Kidney glomerular epithelial cell (primary cell): ENCODE data around the gene C10orf90.

Source experiments
- DNase-seq: peaks from one replicate; lab custom pipeline; 2025; lab: John Stamatoyannopoulos, UW

C10orf90 gene

DNA sequence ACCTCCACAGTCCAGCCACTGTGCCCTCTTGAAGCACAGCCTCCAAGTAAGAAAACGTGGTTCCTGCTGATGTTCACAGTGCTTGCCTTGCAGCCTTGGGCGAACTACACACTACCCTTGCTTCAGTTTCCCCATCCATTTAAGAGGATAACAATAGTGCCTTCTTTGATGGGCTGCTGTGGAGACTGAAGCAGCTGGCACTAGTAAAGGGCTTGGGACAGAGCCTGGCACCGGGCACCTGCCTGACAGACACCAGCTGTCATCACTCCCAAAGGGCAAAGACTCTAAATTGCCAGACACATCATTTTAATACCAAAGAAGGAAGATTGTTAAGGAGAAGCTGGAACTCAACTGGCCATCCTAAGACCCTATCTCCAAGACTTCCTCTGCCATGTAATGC lies 3.1 kb upstream of the C10orf90 start:
- DNase-seq, result no peak

DNA sequence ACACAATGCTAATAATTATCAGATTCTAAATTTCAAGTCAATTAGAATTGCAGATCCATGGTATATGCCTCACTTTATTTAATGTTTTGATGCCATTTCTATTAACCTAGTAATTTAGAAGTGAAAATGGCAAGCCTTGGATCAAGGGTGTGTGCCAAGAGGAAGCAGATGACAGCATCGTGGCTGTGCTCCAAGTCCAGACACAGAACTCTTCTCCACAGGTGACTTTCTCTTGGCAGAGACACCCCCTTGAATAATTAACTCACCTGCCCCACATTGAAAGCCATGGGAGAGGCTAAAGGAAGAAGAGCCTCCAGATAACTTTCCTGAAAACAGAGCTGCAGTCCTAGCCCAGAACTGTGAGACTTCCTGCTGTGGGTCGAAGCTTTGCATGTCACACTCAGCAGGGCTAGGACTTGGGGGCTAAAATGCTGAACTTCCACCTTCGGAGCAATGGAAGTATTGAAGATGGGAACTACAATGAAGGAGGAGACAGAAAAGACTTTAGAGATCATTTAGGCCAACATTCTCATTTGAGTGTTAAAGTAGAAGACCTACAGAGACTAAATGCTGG lies 996 bp upstream of the C10orf90 start:
- no peak for DNase-seq

DNA sequence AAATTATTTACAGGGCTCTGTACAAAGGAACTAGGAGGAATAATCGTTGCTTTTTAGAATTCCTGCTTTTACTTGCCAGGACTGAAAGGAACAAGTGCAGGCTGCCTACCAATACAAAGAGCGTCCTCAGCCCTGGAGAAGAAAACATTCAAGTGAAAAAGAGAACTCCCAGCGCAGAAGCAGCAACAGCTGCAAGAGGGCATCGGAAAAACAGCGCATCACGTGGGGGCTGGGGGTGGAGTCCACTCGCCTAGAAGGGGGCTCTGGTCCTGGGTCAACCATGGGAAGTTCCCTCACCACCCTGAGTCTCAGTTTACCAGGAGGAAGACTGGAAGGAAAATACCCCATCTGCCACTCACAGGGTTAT lies 385 bp upstream of the C10orf90 start:
- DNase-seq, result no peak

DNA sequence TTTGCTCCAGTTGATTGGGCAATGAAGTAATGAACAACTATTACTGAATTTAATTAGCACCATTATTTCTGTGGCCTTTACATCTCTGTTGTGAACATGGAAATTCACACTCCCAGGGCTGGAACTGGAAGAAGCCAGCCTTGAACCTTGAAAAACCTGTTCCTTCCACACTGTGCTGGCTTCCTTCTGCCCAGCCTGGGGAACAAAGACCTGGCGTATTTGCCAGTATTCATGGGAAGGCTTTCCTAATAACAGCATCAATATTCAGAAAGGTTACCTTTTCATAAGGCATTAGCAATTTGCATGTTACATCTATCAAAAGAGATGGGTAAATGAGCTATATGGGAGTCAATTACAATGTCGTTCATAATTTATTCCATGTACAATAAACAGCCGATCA lies 1.3 kb downstream of the C10orf90 start:
- no peak for DNase-seq

DNA sequence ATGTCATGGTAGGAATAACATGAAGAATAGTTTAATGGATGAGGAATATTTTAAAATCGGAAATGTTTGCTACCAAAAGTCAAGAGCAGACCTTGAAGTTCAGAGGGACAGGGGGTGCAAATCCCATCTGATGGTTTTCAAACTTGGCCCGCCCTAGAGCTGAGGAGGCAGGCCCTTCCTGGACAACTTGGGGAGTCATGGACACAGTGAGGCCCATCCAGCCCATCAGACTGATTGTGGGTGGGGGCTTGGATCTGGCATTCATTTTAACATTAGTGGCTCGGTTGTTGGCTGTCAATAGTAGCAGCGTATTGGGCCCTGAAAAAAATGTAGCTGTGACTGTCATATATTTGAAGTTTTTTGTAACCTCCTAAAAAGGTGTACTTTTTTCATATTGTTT lies 2.0 kb downstream of the C10orf90 start:
- DNase-seq, result no peak

DNA sequence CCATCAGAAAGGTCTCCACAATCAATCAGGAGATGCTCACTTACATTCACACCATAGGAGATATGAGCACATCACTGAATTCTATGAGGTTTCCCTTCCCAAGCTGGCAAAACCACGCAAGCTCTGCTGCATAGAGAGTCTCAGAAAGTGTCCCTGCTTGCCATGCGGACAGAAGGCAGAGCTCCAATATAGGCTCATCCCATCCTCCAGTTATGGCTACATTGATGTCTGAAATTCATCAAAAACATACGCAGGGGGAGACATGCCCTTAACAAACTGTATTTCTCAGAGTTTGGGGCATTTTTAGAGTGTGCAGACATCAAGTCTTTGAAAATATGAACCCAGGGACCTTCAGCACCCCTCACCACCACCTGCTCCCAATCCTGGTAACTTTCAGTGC lies 2.9 kb downstream of the C10orf90 start:
- DNase-seq, result no peak

DNA sequence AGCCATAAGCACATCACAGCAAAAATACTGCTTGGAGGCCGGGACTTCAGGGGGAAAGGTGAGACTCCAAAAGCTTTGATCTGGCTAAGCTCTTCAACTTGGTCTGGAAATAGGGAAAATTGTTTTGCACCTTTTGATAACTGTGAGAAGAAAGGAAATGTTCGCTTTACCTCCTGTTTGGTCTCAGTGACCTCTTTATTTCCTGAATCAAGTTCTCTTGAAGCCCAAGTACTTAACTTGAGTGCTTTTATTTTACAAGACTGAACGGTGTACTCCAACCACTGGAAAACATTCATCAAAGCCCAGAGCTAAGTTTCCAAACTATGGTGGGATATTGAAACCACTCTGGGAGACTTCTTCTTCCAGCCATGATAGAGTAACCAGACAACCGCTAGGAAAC lies 5.3 kb downstream of the C10orf90 start:
- DNase-seq, result no peak

DNA sequence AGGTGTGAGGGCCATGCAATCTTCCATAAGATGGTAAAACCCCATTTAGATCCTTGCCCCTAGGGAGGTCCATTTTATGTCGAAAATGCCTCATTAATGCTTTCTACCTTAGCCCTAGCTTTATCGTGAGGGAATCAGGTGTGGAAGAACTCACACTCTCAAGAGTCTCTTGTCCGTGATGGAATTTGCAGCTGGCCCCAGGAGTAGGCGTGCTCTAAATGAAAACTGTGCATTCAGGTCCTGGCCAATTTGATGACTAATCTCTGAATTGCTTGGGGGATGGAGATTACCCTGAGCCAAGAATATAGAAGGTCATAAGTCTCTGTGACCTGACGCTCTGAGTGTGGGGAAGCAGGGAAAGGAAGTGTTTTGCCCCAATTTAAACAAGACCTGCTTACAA lies 6.6 kb downstream of the C10orf90 start:
- DNase-seq, result no peak

DNA sequence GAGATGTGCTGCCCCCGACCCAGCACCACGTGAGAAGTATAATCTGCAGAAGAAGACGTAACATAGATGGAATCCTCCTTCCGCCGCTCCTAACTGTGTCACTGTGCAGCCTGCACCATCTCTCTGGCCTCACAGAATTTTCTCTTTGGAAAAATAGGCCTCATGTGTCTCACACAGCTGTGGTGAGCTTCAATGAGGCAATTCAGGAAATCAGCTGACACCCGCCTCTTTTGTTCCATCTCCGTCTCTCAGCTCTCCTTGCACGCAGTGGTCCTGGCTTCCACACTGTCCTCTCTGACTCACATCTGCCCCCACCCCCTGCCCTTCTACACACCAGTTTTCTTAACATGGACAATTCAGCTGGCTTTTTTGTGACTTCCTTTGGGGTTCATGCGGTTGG lies 7.2 kb downstream of the C10orf90 start:
- no peak for DNase-seq

DNA sequence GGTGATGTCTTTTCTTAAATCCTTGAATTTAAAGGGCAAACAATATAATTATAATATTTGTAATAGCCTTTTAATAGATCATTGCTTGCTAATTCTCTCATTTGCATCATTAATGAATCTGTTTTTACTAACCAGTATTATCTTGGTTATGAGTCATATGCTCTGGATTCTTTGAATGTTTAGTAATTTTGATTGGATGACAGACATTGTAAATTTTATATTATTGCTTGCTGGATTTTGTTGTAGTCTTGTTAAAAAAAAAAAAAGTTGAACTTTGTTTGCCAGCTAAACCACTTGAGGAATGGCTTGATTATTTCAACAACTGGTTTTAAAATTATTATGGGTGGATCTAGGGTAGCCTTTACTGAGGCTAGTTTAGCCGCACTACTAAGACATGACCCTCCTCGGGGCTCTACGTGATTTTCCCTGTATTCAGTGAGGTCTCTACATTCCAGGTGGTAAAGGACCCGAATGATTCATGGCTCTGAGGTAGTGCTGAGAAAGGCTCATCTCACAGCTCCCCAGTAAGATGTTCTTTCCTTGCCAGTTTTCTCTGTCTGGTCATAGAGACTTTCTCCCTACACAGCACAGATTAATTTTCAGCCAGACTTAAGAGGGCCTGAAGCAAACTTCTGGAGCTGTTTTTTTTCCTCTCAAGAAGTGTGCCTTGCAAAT lies 8.5 kb downstream of the C10orf90 start:
- peak; percentile 4 for DNase-seq

DNA sequence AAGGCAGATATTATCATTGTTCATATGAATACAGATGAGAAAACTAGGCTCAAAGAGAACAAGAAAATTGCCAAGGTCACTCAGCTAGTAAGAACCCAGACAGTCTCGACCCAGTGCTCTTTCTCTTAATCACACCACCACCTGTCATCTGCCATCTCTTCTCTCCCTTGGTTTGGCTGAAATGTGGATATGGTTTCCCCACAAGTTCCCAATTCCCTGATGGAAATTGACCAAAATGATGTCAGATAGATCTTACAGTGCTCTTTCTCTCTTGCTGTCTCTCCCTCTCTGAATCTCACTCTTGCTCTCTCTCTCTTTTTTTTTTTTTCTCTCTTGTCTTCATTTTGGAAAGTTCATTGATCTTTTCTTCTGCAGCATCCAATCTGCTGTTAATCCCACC lies 9.1 kb downstream of the C10orf90 start:
- no peak for DNase-seq

DNA sequence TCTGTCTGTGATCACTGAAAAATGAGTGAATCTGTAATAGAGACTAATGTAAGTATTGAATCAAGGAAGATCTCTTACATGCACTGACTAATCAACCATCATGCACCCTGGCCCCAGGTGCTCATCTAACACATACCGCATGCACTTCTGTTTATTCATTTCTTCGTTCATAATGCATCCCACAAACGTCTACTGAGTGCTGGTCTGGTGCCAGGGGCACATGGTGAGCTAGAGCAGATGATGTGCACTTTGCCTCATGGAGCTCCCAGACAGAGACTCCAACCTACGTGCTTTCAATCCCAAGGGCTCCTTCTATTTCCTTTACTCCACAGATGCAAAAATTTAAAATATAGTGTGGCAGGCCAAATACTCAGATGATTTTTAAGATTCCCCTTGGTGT lies 10.7 kb downstream of the C10orf90 start:
- DNase-seq, result no peak

DNA sequence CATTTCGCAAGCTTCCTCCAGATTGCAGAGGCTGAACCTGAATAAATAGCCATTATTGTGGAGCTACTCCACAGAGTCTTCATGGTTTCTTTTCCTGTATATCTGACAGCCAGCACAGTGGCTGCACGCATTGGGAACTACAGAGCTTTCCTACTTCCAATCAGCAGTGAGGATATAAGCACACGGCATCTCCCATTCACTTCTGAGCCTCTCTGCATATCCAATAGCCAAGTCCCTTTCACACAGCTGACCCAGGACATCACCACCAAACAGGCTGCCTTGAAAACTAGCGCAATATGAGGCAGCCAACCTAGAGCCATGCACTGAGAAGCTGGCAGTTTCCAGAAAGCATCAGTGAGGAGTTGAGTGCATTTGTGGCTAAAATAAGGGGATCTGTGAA lies 11.6 kb downstream of the C10orf90 start:
- DNase-seq, result no peak

DNA sequence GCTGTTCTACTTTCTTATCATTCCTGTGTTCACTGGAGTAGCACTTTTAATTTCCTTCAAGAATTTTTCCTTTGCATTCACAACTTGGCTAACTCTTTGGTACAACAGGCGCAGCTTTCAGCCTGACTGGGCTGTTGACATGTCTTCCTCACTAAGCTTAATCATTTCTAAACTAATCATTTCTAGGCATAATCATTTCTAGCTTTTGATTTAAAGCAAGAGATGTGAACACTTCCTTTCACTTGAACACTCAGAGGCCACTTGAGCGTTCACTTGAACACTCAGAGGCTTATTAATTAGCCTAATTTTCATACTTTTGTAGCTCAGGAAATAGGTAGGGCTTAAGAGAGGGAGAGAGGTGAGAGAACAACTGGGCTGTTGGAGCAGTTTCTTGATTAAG lies 15.9 kb downstream of the C10orf90 start:
- no peak for DNase-seq

DNA sequence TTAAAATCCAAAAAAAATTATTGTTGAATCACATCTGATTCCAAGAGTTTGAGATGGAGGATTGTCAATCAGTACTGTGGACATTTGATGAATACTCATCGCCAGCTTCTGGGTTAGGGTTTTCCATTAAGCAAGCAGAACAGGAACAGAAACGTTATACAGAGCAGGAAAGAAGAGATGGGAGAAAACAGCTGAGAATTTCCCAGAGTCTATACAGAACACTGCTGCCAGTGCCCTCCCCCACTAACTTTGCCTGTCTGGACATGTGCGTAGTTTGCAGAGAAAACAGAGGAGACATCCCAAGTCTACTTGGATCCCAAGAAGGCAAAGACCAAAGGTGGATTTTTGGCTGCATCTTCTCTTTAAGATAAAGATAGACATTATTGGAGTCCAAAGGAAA lies 19.0 kb downstream of the C10orf90 start:
- no peak for DNase-seq

DNA sequence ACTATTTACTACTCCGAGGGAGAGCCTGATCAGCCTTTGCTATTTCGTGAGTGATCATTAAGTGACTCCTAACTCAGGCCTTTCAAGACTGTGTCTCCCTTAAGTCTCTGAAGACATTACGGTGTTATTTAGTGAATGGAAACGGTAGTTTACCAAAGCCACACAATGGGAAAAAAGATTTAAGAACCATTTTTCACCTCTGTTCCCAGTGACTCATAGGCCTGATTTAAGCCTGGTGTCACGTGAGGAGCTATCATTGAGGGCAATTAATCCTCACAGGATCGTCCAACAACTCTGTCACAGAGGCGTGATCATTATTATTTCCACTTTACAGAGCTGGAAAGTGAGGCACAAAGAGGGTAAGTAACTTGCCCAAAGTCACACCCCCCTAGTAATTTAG lies 20.3 kb downstream of the C10orf90 start:
- no peak for DNase-seq

DNA sequence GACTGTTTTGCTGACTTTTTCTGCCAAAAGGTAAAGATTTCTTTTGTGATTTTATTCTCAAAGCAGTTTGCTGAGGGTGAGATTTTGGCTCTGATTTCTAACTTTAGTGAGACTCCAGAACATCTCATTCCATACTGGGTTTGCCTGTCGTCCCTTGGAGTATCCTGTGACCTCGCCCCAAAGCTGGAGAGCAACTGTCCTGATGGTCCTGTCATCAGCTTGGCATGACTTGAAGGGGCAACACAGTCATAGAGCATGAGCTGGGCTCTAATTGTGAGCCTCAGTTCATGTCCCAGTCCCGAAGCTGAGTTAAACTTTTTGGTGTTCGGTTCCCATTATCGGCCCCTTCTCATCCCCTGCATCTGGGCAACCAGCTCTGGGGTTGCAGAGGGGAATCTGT lies 23.4 kb downstream of the C10orf90 start:
- DNase-seq, result no peak

DNA sequence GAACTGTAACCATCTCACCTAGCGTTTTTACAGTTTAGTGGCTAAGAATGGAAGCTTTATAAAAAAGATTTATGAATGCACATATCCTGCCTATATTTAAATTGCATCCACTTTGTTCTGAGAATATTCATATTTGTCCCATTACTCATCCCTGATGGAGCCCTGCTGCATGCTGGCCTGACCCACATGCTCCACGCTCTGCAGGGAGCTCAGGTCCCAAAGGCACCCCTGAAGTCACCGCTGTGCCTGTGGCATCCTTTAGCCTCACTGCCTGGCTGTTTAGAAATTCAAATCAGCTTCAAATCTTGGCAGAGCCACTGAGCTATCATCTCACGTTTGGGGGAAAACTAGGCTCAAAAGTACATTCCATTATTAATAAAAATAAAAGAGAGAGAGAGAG lies 24.4 kb downstream of the C10orf90 start:
- DNase-seq, result no peak

DNA sequence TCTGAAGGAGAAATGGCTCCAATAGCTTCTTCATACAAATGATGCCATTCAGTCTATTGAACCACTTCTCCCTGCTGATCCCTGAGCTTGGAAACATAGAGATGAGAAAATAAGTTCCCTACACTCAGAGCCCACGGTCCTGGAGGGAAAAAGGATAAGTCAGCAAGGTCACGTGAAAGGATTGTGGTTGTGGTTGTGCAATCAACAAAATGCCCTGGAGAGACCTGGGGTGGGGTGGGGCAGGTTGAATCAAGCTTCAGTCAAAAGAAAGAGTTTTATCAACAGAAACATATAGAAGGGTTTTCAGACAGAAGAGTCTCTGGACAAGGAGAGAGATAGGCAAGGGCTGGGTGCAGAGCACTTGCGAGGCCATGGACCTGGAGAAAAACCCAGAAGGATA lies 30.1 kb downstream of the C10orf90 start:
- DNase-seq, result no peak

DNA sequence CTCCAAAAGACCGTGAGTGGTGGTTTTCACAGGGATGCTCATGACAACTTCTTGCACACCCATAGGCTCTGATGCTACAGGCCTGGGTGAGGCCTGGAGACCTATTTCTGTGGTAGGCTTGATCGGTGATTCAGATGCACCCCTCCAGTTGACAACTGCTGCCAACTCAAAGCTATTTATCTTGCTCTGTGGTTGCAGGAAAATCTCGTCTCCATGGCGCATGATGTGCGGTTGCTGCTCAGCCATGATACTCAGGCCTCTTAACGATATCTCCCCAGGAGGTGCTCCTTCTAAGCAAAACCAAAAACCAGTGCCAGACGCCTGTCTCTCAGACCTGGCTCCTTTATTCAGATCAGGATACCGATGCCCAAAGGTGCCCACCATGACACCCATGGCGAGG lies 31.4 kb downstream of the C10orf90 start:
- DNase-seq, result no peak

DNA sequence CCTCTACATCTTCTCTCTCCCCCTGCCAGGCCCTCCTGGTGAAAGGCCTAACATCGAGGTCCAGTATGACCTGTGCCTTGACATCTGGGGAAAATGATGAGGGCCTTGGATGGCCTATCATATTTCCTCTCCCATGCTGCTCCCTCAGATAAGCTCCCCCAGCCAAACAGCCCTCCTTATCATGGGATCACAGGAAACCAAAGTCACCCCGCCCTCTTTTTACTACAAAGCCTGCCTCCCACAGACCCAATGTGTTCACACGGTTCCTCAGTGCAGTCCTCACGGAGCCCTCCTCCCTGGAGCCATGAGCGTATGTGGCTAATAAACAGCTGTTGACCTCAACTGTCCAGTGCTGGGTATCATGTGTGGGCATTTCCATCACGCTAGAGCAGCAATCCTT lies 32.0 kb downstream of the C10orf90 start:
- DNase-seq, result no peak

DNA sequence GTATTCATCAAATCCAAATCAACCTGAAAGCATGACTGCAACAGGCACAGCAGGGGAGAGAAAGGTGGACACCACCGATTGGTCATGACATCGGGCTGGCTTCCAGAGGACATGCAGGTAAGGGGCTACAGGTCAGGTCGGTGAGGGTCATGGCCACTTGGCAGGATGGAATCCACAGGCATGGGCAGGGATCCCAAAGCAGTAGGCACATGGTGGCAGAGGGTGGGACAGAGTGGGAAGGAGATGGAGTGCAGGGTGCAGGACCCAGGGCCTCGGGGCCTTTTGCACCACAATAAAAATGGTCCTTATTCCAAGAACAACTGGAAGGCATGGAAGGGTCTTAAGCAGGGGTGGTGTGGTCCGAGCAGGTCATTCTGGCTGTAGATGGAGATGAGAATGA lies 33.0 kb downstream of the C10orf90 start:
- DNase-seq, result no peak

DNA sequence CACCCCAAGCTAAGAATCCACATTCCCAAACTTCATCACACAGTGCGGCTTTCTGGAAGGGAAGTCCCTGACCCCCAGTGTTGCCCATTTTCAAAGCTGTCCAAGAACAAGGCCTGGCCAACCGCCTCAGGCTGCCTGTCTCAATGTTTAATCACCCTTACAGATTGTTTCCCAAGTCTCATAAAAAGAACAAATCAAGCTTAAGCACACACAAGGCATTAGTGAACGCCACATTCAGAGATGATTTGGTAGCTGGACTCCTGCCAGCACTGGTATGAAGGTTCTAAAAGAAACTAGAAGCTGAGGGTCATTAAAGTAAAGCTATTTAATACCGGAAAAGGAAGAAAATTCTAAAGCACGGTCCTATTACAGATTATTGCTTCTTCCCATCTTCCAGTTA lies 35.6 kb downstream of the C10orf90 start:
- no peak for DNase-seq

DNA sequence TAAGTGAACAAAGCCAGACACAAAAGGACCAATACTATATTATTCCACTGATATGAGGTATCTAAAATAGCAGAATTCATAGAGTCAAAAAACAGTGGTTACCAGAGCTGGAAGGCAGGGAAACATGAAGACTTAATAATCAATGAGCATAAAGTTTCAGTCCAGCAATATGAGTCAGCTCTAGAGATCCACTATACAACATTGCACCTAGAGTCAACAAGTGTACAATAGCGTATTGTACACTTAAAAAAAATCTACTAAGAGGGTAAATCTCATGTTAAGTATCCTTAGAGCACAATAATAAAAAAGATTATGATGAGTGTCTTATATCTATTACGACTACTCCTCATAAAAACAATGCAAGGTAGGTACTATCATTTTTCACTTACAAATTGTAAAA lies 36.1 kb downstream of the C10orf90 start:
- no peak for DNase-seq

DNA sequence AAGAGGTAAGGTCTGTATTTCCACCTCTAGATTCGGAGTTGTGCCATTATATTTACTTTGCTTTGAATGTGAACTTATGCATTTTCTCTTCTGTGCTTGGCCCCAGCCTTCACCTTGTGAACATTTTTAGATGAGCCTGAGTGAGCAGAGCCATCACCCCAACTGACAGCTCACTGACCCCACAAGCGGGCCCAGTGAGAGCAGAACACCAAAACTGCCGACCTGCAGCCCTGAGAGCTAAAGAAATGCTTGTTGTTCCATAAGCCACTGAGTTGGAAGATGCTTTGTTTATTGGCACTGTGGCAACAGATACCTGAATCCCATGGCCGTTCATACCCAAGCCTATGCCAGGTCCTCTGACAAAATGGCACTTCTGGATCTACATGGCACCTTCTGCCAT lies 37.8 kb downstream of the C10orf90 start:
- no peak for DNase-seq
